HepG2 (cell line): ENCODE results near the gene PRRC2A. TPM values are rescaled to one million over a fixed set of nuclear protein-coding genes. Genes with fewer than 3 reads are reported as not detected.

Experiments used
- CAMTA2 ChIP-seq: sonication (generic); formaldehyde crosslinking; IDR thresholded peaks from 2 replicates; pipeline ENCODE4 v1.4.0; 2020; ENCODE audit warnings: mild to moderate bottlenecking, missing genetic modification reagents, borderline replicate concordance
- HIC2 ChIP-seq: sonication (generic); formaldehyde crosslinking; IDR thresholded peaks from 2 replicates; pipeline ENCODE4 v1.9.0; 2022; ENCODE audit warnings: low read depth, missing genetic modification reagents
- JUND ChIP-seq: sonication (generic); formaldehyde crosslinking; IDR thresholded peaks from 2 replicates; pipeline ENCODE4 v1.8.0; 2022; ENCODE audit warnings: mild to moderate bottlenecking, missing genetic modification reagents
- MAFG ChIP-seq: sonication (generic); formaldehyde crosslinking; IDR thresholded peaks from 2 replicates; pipeline ENCODE4 v1.5.1; 2020; ENCODE audit warnings: mild to moderate bottlenecking, missing genetic modification reagents
- MXD4 ChIP-seq: IDR thresholded peaks from 2 replicates; pipeline ENCODE4 v1.6.1; 2016; ENCODE audit warnings: mild to moderate bottlenecking, missing biosample characterization, missing genetic modification reagents
- REPIN1 ChIP-seq: sonication (generic); formaldehyde crosslinking; IDR thresholded peaks from 2 replicates; pipeline ENCODE4 v1.8.0; 2022; ENCODE audit warnings: missing genetic modification reagents, low read depth, mild to moderate bottlenecking, borderline replicate concordance
- SCMH1 ChIP-seq: sonication (generic); formaldehyde crosslinking; IDR thresholded peaks from 2 replicates; pipeline ENCODE4 v1.9.0; 2021; ENCODE audit warnings: missing genetic modification reagents, mild to moderate bottlenecking, borderline replicate concordance
- THAP7 ChIP-seq: sonication (generic); formaldehyde crosslinking; IDR thresholded peaks from 2 replicates; pipeline ENCODE4 v1.8.1; 2023; ENCODE audit warnings: mild to moderate bottlenecking, missing genetic modification reagents
- ZBTB2 ChIP-seq: sonication (generic); formaldehyde crosslinking; IDR thresholded peaks from 2 replicates; pipeline ENCODE4 v1.8.0; 2022; ENCODE audit warnings: low read depth, missing genetic modification reagents
- ZBTB37 ChIP-seq: sonication (generic); formaldehyde crosslinking; IDR thresholded peaks from 2 replicates; pipeline ENCODE4 v1.4.0; 2020; ENCODE audit warnings: mild to moderate bottlenecking, missing genetic modification reagents
- ZFP1 ChIP-seq: IDR thresholded peaks from 2 replicates; pipeline ENCODE4 v1.6.1; 2016
- ZFP82 ChIP-seq: sonication (generic); formaldehyde crosslinking; IDR thresholded peaks from 2 replicates; pipeline ENCODE4 v1.5.1; 2020; ENCODE audit warnings: mild to moderate bottlenecking, missing genetic modification reagents, borderline replicate concordance
- ZNF20 ChIP-seq: sonication (generic); formaldehyde crosslinking; IDR thresholded peaks from 2 replicates; pipeline ENCODE4 v1.4.0; 2020; ENCODE audit warnings: mild to moderate bottlenecking, moderate library complexity, missing genetic modification reagents
- ZNF280B ChIP-seq: sonication (generic); formaldehyde crosslinking; IDR thresholded peaks from 2 replicates; pipeline ENCODE4 v1.5.0; 2020; ENCODE audit warnings: missing genetic modification reagents, mild to moderate bottlenecking, borderline replicate concordance
- ZNF333 ChIP-seq: sonication (generic); formaldehyde crosslinking; IDR thresholded peaks from 2 replicates; pipeline ENCODE4 v1.4.0; 2020; ENCODE audit warnings: mild to moderate bottlenecking, missing genetic modification reagents, borderline replicate concordance
- ZNF441 ChIP-seq: sonication (generic); formaldehyde crosslinking; IDR thresholded peaks from 2 replicates; pipeline ENCODE4 v1.7.0; 2021; ENCODE audit warnings: missing genetic modification reagents, borderline replicate concordance
- ZNF513 ChIP-seq: sonication (generic); formaldehyde crosslinking; conservative IDR thresholded peaks from 2 replicates; pipeline ENCODE4 v1.5.0; 2020; ENCODE audit warnings: missing genetic modification reagents
- ZNF546 ChIP-seq: sonication (generic); formaldehyde crosslinking; conservative IDR thresholded peaks from 2 replicates; pipeline ENCODE4 v1.8.1; 2023; ENCODE audit warnings: mild to moderate bottlenecking, missing genetic modification reagents
- ZNF720 ChIP-seq: sonication (generic); formaldehyde crosslinking; IDR thresholded peaks from 2 replicates; pipeline ENCODE4 v1.4.0; 2020; ENCODE audit warnings: missing genetic modification reagents
- ZNF746 ChIP-seq: sonication (generic); formaldehyde crosslinking; IDR thresholded peaks from 2 replicates; pipeline ENCODE4 v1.8.0; 2022; ENCODE audit warnings: mild to moderate bottlenecking, missing genetic modification reagents
- polyA plus RNA-seq, 8 experiments: library from polyadenylated mRNA; depleted of rRNA in 3 of 8; stranded (reverse) in 7 of 8; unstranded in 1 of 8; fragments of >200 nt; fragmentation: Illumina TruSeq in 4 of 8; extraction: Trizol in 4 of 8; gene quantifications; 2 replicates each; pipeline versions ENCODE4 v1.2.1 to v1.2.3, GENCODE V29; 2011 to 2016; ENCODE audit warnings: low read depth in 4 of 8, missing spikeins in 1 of 8, mixed read lengths in 1 of 8; ENCODE audit not compliant: insufficient read depth in 1 of 8
- total RNA-seq, 5 experiments: library from RNA; depleted of rRNA; stranded (reverse); fragments of >200 nt; fragmentation: Illumina TruSeq; extraction: Trizol; gene quantifications; 2 replicates each; pipeline ENCODE4 v1.2.3, GENCODE V29; 2016; ENCODE audit warnings: low read depth in 1 of 5

The PRRC2A gene
- total and polyA plus RNA-seq, 2 of the 13 experiments (the other 11 are each of a cell fraction or from before 2014, with no cell fraction given), result 38.9 to 47.4 TPM

GRCh38 chr6:31665501-31666336 lies 45.2 kb downstream of the PRRC2A start, which contains the start of gene CSNK2B (continued):
- TF ChIP-seq ZBTB37 (CRISPR knock-in tag) (0 out of 2 replicates have a peak, but pooled peaks have one; percentile 49), ZNF20 (CRISPR knock-in tag) (no peak), ZNF546 (CRISPR knock-in tag) (no peak), SCMH1 (CRISPR knock-in tag) (no peak), HIC2 (CRISPR knock-in tag) (no peak), CAMTA2 (CRISPR knock-in tag) (0 out of 2 replicates have a peak, but pooled peaks have one; percentile 50), ZNF513 (CRISPR knock-in tag) (no peak; the same call in 1 of the 2 replicates), ZBTB2 (CRISPR knock-in tag) (no peak), ZFP1 (0 out of 2 replicates have a peak, but pooled peaks have one; percentile 34), ZFP82 (CRISPR knock-in tag) (no peak), MAFG (CRISPR knock-in tag) (no peak), JUND (peak; percentile 61; the same call in 1 of the 2 replicates), MXD4 (peak; percentile 62; the same call in 1 of the 2 replicates), ZNF746 (CRISPR knock-in tag) (peak; percentile 89), ZNF280B (CRISPR knock-in tag) (peak; percentile 91), ZNF441 (no peak), REPIN1 (peak; percentile 39), ZNF333 (CRISPR knock-in tag) (no peak; the same call in 1 of the 2 replicates), ZNF720 (CRISPR knock-in tag) (no peak), THAP7 (CRISPR knock-in tag) (0 out of 2 replicates have a peak, but pooled peaks have one; percentile 8)
